Adrenal gland (tissue), 5 donors: ENCODE data around the gene SYK.

Experiments
- CTCF ChIP-seq, 6 experiments: fragments of 450-650 bp in 4 of 6; fragments of 200-600 bp in 2 of 6; sonication (generic) in 1 of 6; IDR thresholded peaks; 1 replicate in 5 of 6; 2 replicates in 1 of 6; pipeline versions ENCODE4 v1.5.1 to v1.8.0; 2016 to 2021; ENCODE audit warnings: antibody characterized with exemption in 6 of 6, mild to moderate bottlenecking in 2 of 6, moderate library complexity in 1 of 6
- POLR2A ChIP-seq, 2 donors: fragments of 450-650 bp; IDR thresholded peaks; one replicate each; pipeline ENCODE4 v1.6.1; 2017; ENCODE audit warnings: antibody characterized with exemption in 2 of 2, mild to moderate bottlenecking in 2 of 2, moderate library complexity in 1 of 2
- donor health status: DM: no; HTN: no; CAD: no.

GRCh38 chr9:90774071-90774470 lies 27.5 kb upstream of the SYK start:
- TF ChIP-seq CTCF (IDR thresholded peaks at IDR 0.05) (no peak), POLR2A (IDR thresholded peaks at IDR 0.05) (no peak)
